ENCODE measurements around the gene ERCC2.
"Not testable (repeated sequence)": the region's sequence is repeated elsewhere in the genome, so short reads cannot be mapped to it uniquely, and the experiment has no call there.

ERCC2 gene

GRCh38 chr19:45352914-45353796, 17.2 kb downstream of the ERCC2 start:
- peak; percentile 44 for DNase-seq

- DNase-seq = no peak
Observed at GRCh38 chr19:45352471-45352870, 17.9 kb downstream of the ERCC2 start.

DNA sequence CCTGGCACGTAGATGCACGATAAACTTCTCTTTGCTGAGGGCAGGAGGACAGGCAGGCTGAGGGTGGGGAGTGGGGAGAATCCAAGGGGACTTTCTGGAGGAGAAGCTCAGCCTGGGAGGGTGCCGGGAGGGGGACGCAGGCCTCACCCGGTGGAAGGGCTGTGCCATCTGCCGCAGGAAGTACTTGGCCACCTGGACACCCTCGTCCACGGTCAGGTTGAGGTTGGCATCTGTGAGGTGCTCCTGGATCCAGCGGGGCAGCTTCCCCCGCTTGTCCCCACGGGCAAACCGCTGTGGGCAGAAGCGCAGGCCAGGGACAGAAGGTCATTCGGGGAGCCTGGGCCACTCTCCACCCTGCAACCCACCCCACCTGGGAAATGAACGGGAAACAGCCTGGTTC, 18.3 kb downstream of the ERCC2 start:
- DNase-seq = no peak

DNA sequence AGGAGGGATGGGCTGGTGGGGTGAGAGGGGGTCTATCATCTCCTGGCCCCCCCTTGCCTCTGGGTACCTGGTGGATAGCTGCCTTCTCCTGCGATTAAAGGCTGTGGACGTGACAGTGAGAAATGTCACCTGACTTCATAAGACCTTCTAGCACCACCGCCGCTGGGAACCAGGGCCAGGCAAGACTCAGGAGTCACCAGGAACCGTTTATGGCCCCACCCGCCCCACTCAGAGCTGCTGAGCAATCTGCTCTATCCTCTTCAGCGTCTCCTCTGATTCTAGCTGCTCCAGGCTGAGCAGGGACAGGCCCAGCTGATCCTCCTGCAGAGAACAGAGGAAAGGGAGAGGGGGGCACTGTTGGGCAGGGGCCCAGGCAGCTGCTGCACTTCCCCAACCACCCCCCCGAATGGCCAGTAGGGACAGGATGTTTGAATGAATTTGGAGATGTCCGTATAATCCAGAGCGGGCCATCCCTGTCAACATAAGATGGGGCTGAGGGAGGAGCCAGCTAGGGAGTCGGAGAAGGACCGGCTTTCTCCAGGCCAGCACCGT, 18.9 kb downstream of the ERCC2 start:
- no peak for DNase-seq

- no peak for DNase-seq
Observed at GRCh38 chr19:45350477-45351058, 19.8 kb downstream of the ERCC2 start.

DNA sequence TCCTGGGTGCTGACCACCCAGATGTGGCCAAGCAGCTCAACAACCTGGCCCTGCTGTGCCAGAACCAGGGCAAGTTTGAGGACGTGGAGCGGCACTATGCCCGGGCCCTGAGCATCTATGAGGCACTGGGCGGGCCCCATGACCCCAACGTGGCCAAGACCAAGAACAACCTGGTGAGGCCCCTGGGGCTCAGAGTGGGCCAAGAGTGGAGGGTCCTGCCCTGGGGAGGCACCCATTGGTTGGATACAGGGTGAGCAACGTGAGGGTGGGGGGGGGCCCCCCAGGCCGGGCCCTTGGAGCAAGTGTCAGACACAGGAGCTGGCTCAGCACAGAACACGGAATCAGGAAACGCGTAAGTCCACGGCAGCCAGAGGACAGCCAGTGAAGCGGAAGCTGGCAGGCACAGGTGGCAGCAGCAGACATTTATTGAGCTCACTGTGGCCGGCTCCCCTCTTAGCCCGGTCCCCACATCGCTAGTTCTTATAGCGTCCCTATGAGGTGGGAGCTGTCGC, 20.9 kb downstream of the ERCC2 start:
- DNase-seq = no peak

DNA sequence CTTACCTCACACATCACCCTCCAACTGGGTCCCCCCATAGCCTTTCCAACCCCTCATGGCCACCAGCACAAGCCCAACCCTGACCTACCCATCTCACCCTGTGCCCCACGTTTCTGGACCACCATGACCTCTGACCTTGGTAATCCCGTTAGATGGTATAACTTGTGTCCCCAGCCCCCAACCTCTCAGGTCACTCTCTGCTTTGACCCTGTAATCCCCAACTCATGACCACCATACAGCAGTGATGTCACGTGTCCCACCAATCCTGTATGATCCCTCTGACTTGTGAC, 21.3 kb downstream of the ERCC2 start:
- no peak for DNase-seq

DNA sequence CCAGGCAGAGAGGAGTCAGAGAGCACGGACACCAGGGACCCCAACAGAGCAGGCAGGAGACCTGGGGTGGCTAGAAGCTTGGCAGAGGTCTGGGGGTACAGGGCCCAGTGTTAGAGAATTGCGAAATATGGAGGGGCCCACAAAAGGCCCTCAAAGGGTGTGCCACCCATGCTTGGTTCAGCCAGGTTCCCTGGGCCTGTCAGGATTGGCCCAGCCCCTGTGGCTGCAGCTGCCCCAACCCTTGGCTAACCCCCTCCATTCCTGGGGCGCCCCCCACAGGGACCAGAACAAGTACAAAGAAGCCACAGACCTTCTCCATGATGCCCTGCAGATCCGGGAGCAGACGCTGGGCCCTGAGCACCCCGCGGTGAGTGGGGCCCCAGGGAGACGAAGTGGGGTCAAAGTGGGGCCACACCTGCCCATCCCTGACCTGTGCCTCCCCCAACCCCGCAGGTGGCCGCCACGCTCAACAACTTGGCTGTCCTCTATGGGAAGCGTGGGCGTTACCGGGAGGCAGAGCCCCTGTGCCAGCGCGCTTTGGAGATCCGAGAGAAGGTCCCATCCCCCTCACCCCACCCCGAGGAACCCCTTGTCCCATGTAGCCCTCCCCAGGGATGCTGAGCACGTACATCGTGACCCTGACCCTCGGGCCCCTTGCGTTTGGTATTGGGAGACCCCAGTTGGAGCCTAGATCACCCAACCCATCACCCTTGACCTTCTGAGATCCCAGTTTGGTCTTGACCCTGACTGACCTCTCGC, 21.8 kb downstream of the ERCC2 start:
- no peak for DNase-seq

DNA sequence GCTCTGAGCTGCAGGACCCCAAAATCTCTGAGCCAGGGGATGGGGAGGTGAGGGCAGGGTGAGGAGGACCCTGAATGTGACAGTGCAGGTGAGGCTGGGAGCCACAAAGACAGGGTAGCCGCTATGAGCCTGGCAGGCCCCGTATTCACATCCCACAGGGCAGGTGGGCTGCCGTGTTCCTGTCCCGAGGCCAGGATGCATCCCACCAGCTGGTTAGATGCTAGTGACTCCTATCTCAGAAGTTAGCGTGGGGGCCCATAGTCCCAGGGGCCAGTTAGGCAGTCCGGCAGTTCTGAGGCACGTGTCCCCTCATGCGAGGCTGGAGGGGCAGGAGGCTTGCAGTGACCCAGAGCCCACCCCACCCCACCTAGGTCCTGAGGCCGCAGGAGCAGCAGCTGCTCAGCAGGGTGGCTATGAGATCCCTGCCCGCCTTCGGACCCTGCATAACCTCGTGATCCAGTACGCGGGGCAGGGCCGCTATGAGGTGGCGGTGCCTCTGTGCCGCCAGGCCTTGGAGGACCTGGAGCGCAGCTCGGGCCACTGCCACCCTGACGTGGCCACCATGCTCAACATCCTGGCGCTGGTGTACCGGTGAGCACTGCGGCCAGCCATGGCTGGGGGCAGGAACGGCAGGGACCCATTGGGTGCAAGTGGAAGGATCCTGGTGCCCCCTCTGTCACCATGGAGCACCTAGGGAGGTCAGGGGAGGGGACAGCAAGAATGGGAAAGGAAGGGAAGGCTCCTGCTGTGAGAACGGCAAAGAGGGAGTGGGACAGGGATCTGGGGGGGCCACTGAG, 22.6 kb downstream of the ERCC2 start:
- no peak for DNase-seq

DNA sequence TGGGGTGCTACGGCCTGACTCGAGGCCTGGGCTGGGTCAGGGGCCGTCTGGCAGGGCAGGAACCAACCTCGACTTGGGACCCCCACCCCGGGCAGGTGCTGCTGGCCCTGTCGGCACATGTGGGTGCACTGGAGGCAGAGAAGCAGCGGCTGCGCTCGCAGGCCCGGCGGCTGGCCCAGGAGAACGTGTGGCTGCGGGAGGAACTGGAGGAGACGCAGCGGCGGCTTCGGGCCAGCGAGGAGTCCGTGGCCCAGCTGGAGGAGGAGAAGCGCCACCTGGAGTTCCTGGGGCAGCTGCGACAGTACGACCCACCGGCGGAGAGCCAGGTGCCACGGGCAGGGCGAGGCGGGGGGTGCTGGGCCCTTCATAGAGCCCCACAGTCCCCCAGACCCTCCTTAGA, 23.9 kb downstream of the ERCC2 start:
- no peak for DNase-seq

DNA sequence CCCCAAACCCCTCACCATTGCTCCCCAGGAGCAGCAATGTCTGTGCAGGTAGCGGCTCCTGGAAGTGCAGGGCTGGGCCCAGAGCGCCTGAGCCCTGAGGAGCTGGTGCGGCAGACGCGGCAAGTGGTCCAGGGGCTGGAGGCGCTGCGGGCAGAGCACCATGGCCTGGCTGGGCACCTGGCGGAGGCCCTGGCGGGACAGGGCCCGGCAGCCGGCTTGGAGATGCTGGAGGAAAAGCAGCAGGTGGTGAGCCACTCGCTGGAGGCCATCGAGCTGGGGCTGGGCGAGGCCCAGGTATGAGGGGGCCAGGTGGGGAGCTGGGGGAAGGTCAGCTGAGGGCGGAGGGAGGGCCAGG, 24.9 kb downstream of the ERCC2 start:
- no peak for DNase-seq

DNA sequence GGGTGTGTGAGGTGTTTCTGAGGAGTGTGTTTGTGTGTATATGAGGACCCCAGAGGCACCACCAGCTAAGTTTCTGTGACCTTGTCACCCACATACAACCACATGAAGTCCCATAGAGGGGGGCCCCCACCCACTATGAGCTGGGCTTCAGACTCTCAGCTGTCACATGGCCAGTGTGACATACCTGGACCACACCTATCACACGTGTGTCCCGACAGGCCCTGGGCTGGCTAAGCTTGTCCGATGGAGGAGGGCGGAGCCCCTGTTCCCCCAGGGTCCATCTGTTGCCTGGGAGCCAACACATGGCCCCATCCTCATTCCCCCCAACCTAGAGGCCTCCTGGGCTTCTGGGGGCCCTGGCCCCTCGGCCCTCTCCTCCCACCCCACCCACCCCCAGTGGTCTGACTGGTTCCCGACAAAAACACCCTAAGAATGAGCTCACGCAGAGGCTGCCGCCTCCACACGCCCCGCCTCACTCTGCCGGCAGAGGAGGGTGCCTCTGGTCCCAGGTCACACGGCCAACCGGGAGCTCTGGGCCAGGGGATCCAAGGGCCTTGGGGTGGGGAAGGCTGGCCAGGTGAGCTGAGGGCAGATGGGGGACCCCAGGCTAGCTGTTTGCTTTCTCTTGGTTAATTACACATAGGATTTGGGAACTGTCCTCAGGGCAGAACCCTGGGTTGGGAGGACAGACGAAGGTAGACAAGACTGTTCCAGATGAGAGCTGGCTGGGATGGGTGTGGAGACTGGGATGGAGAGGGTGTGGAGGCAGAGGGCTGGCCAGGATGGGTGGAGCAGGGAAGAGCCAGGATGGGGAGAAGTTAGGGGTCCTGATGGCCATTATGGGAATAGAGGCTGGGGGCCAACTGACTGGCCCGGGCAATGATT, 25.5 kb downstream of the ERCC2 start:
- DNase-seq = no peak

DNA sequence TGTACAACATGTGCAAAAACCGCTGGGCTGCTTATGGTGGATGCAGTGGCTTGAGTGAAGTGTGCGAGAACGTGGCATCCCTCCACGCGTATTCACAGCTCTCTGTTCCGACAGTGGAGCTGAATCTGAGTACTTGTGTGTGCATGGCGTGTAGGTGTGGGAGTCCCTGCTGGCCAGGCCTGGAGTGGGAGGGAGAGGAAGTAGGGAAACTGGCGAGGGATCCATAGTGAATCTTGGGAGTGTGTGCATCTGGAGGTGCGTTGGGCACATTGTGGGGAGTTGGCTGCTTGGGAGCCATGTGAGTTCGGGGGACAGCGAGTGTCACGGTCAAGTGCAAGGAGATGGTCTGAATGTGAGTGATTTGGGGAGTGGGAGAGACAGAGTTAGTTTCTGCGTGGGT, 27.5 kb downstream of the ERCC2 start:
- no peak for DNase-seq

- DNase-seq = no peak
Observed at GRCh38 chr19:45340899-45341453, 29.4 kb downstream of the ERCC2 start.

DNA sequence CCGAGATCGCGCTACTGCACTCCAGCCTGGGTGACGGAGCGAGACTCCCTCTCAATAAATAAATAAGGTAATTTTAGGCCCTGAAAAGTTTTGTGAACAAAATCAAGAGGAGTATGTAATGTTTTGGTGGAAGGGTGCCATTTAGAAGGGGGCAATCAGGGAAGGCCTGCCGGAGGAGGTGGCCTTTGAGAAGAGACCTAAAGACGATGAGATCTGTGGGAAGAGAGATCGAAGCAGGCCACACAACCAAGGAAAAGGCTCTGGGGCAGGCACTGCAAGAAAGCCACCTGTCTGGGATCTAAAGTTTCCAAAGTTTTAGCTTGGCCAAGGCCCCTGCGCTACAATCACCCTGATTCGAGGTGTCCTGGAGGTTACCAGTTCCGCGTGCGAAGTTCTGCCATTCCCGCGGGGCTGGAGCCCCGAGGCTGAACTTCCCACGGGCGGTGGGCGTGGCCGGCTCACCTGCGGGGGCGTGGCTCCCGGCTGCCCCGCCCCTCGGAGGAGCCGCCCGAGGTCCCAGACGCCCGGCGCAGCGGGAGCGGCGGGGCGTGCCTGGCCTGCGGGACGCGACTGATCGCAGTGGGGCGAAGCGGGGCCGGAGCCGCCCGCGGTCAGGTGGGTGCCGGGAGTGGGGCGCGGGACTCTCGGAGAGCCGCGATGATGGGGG, 30.0 kb downstream of the ERCC2 start, which contains the start of gene KLC3:
Gene KLC3, plus strand, starts transcription at position 519 of the 667 bp plus-strand sequence. CDS start 4,792 bp downstream, outside the sequence.
- no peak for DNase-seq

DNA sequence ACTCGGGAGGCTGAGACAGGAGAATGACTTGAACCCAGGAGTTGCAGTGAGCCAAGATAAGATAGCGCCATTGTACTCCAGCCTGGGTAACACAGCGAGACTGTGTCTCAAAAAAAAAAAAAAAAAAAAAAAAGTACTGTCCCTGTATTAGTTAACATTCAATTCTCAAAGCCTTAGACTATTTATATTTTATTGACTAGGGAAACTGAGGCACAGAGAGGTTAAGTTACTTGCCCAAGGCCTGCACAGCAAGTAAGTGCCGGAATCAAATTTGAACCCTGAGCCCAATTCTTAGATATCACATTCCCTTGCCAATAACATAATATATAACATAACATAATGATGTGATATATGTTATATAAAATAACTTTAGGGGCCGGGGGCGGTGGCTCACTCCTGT, 30.7 kb downstream of the ERCC2 start:
- no peak for DNase-seq

- no peak for DNase-seq
Observed at GRCh38 chr19:45336696-45337251, 33.6 kb downstream of the ERCC2 start.

DNA sequence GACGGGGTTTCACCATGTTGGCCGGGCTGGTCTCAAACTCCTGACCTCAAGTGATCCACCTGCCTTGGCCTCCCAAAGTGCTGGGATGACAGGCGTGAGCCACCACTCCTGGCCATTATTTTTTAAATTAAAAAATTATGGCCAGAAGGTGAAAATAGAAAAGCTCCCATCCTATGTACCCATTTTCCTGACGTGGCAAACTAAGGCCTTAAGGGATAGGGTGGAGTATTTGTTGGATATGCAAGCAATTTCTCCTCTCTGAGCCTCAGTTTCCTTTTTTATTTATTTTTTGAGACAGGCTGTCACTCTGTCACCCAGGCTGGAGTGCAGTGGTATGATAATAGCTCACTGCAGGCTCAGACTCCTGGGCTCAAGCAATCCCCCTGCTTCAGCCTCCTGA, 35.5 kb downstream of the ERCC2 start:
- not testable (repeated sequence) for DNase-seq

DNA sequence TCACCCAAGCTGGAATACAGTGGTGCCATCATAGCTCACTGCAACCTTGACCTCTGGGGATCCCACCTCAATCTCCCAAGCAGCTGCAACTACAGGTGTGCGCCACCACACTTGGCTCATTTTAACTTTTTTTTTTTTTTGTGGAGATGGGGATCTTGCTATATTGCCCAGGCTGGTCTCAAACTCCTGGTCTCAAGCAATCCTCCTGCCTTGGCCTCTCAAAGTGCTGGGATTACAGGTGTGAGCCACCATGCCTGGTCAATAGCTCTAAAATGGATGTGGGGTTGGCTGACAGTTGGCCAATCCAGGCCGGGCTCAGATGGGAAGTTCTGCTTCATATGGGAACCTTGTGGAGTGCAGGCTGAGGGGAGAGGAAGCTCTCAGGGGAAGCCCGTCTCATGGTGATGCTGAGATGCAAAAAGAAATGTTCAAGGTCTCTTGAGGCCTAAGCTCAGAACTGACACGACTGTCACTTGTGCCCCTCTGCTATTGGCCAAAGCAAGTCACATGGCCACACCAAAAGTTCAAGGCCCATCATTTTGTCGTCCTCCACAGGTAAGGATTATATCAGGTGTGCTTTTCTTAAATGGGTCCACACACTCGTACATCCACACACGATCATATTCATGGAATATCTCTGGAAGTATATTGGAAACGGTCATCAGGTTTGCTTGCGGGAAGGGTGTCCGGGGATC, 36.6 kb downstream of the ERCC2 start:
- DNase-seq = no peak

- no peak for DNase-seq
Observed at GRCh38 chr19:45331411-45331810, 39.0 kb downstream of the ERCC2 start.
